NCI-H82 treated with DMSO at 0.1 percent for 48 hours (cell line): ENCODE measurements around the gene FRMD4B.
"Not testable (repeated sequence)": the region's sequence is repeated elsewhere in the genome, so short reads cannot be mapped to it uniquely, and the experiment has no call there.

Source experiments
- DNase-seq: peaks from one replicate; lab custom pipeline; 2025; ENCODE audit not compliant: unreplicated experiment; lab: John Stamatoyannopoulos, UW

The FRMD4B gene

GRCh38 chr3:69324362-69325025 is 61.4 kb downstream of the FRMD4B start:
- DNase-seq, result no peak

GRCh38 chr3:69323941-69324340 is 61.9 kb downstream of the FRMD4B start:
- DNase-seq, result no peak

GRCh38 chr3:69322512-69322911 is 63.4 kb downstream of the FRMD4B start:
- not testable (repeated sequence) for DNase-seq

- DNase-seq, result no peak
These were observed 63.8 kb downstream of the FRMD4B start for GRCh38 chr3:69322158-69322509.

- no peak for DNase-seq
These were observed 64.4 kb downstream of the FRMD4B start for GRCh38 chr3:69321301-69322157.

GRCh38 chr3:69320871-69321271 is 65.0 kb downstream of the FRMD4B start:
- DNase-seq, result no peak

- DNase-seq, result no peak
These were observed 66.2 kb downstream of the FRMD4B start for GRCh38 chr3:69319652-69320051.

GRCh38 chr3:69318410-69318809 is 67.5 kb downstream of the FRMD4B start:
- DNase-seq, result no peak

GRCh38 chr3:69313251-69313650 is 72.6 kb downstream of the FRMD4B start:
- DNase-seq, result no peak

- DNase-seq, result no peak
These were observed 76.1 kb downstream of the FRMD4B start for GRCh38 chr3:69309814-69310213.

- peak; percentile 11 for DNase-seq
These were observed 79.4 kb downstream of the FRMD4B start for GRCh38 chr3:69306239-69307185.

GRCh38 chr3:69305011-69305410 is 80.9 kb downstream of the FRMD4B start:
- DNase-seq, result no peak

GRCh38 chr3:69304396-69304795 is 81.5 kb downstream of the FRMD4B start:
- DNase-seq, result no peak

GRCh38 chr3:69300296-69300695 is 85.6 kb downstream of the FRMD4B start:
- no peak for DNase-seq

GRCh38 chr3:69299344-69299743 is 86.5 kb downstream of the FRMD4B start:
- no peak for DNase-seq

GRCh38 chr3:69297501-69297900 is 88.4 kb downstream of the FRMD4B start:
- no peak for DNase-seq

GRCh38 chr3:69296995-69297394 is 88.9 kb downstream of the FRMD4B start:
- no peak for DNase-seq

GRCh38 chr3:69294014-69294766 is 91.7 kb downstream of the FRMD4B start:
- no peak for DNase-seq

GRCh38 chr3:69292959-69293574 is 92.8 kb downstream of the FRMD4B start:
- DNase-seq, result no peak

- DNase-seq, result no peak
These were observed 93.7 kb downstream of the FRMD4B start for GRCh38 chr3:69292185-69292584.
